A549 (cell line): ENCODE measurements around the gene NPB. TPM values are rescaled to one million over a fixed set of nuclear protein-coding genes. Genes with fewer than 3 reads are reported as not detected.

ENCODE experiments used
- ATAC-seq, 2 experiments: fragments of 200-7000 bp in 1 of 2; fragments of >200 bp in 1 of 2; cut with Nextera tagmentation in 1 of 2; cut with Tn5 transposase in 1 of 2; 3 replicates each; pipeline versions ENCODE4 v1.8.0 to v1.9.1; 2018 to 2020; ENCODE audit warnings: mild to moderate bottlenecking in 1 of 2, moderate library complexity in 1 of 2
- CTCF ChIA-PET: fragments of 300-600 bp; sonication (Branson Sonifier 250); formaldehyde crosslinking; extraction: SDS; loops from one replicate; lab custom pipeline; 2021; ENCODE audit warnings: antibody characterized with exemption, inconsistent platforms; lab: Yijun Ruan, JAX
- POLR2A ChIA-PET: fragments of 350-600 bp; formaldehyde crosslinking; extraction: SDS; loops from one replicate; lab custom pipeline; 2021; ENCODE audit warnings: antibody characterized with exemption, inconsistent platforms; lab: Yijun Ruan, JAX
- DNase-seq, 2 experiments: peaks; one replicate each; pipeline versions ENCODE4 v3.0.0 to v3.0.0-alpha.2; 2011 to 2016; ENCODE audit warnings: low read depth in 1 of 2, low spot score in 1 of 2
- FAIRE-seq: peaks from 2 replicates; lab custom pipeline; 2011; peaks lifted over from hg19 to GRCh38; lab: Jason Lieb, UNC
- H3K27ac ChIP-seq, 2 experiments: fragments of >200 bp; sonication (Bioruptor Twin); formaldehyde crosslinking; 3 replicates each; pipeline ENCODE4 v1.5.1; 2016 to 2017
- H3K4me1 ChIP-seq: fragments of >200 bp; sonication (Bioruptor Twin); formaldehyde crosslinking; 3 replicates; pipeline ENCODE4 v1.6.1; 2016
- H3K4me2 ChIP-seq: fragments of >200 bp; sonication (Bioruptor Twin); formaldehyde crosslinking; 3 replicates; pipeline ENCODE4 v1.6.1; 2016
- H3K4me3 ChIP-seq: fragments of >200 bp; sonication (Bioruptor Twin); formaldehyde crosslinking; 3 replicates; pipeline ENCODE4 v1.5.1; 2016
- H3K9me3 ChIP-seq: fragments of >200 bp; sonication (Bioruptor Twin); formaldehyde crosslinking; 3 replicates; pipeline ENCODE4 v1.6.1; 2016
- BHLHE40 ChIP-seq: IDR thresholded peaks from 2 replicates; pipeline ENCODE4 v1.6.1; 2012; ENCODE audit warnings: low read depth, low read length, inconsistent platforms
- CBX8 ChIP-seq: fragments of 200-600 bp; sonication (generic); IDR thresholded peaks from 2 replicates; pipeline ENCODE4 v1.6.1; 2016
- CEBPB ChIP-seq, 2 experiments: fragments of >200 bp in 1 of 2; sonication (Bioruptor Twin) in 1 of 2; formaldehyde crosslinking in 1 of 2; IDR thresholded peaks; 2 replicates each; pipeline ENCODE4 v1.6.1; 2012 to 2016
- CTCF ChIP-seq: fragments of >200 bp; sonication (Bioruptor Twin); formaldehyde crosslinking; IDR thresholded peaks from 3 replicates; pipeline ENCODE4 v1.5.1; 2016
- EHF ChIP-seq: fragments of 250-450 bp; sonication (Bioruptor Pico); IDR thresholded peaks from 2 replicates; pipeline ENCODE4 v1.5.0; 2020; ENCODE audit warnings: mild to moderate bottlenecking
- ELK1 ChIP-seq: fragments of 150-350 bp; IDR thresholded peaks from 2 replicates; pipeline ENCODE4 v1.6.1; 2014; ENCODE audit warnings: low read depth, mild to moderate bottlenecking, low read length
- FOSL2 ChIP-seq, 2 experiments: fragments of 450-650 bp in 1 of 2; fragments of >200 bp in 1 of 2; sonication (Bioruptor Twin) in 1 of 2; formaldehyde crosslinking; IDR thresholded peaks; 2 replicates each; pipeline versions ENCODE4 v1.5.0 to v1.6.1; 2016 to 2020; ENCODE audit warnings: mild to moderate bottlenecking in 1 of 2, moderate library complexity in 1 of 2
- GATA3 ChIP-seq: IDR thresholded peaks from 2 replicates; pipeline ENCODE4 v1.6.1; 2012; ENCODE audit warnings: borderline replicate concordance
- HES2 ChIP-seq: fragments of >200 bp; sonication (Bioruptor Twin); formaldehyde crosslinking; IDR thresholded peaks from 2 replicates; pipeline ENCODE4 v1.6.1; 2016
- HOXB5 ChIP-seq: fragments of 250-450 bp; sonication (Bioruptor Pico); IDR thresholded peaks from 2 replicates; pipeline ENCODE4 v1.5.0; 2020; ENCODE audit warnings: mild to moderate bottlenecking, moderate library complexity
- JUN ChIP-seq, 2 experiments: fragments of >200 bp; sonication (Bioruptor Twin); formaldehyde crosslinking; IDR thresholded peaks; 2 replicates in 1 of 2; 3 replicates in 1 of 2; pipeline ENCODE4 v1.6.1; 2016 to 2017
- JUNB ChIP-seq: fragments of >200 bp; sonication (Bioruptor Twin); formaldehyde crosslinking; IDR thresholded peaks from 2 replicates; pipeline ENCODE4 v1.6.1; 2016
- KDM5A ChIP-seq: fragments of 200-600 bp; sonication (generic); IDR thresholded peaks from 2 replicates; pipeline ENCODE4 v1.6.1; 2016; ENCODE audit warnings: antibody characterized with exemption, mild to moderate bottlenecking
- NPAS2 ChIP-seq: fragments of 250-450 bp; sonication (Bioruptor Pico); IDR thresholded peaks from 2 replicates; pipeline ENCODE4 v1.8.0; 2022; ENCODE audit warnings: mild to moderate bottlenecking, moderate library complexity, borderline replicate concordance
- NR3C1 ChIP-seq: fragments of >200 bp; sonication (Bioruptor Twin); formaldehyde crosslinking; IDR thresholded peaks from 3 replicates; pipeline ENCODE4 v1.6.1; 2017
- POLR2AphosphoS2 ChIP-seq: conservative IDR thresholded peaks from 2 replicates; pipeline ENCODE4 v1.6.1; 2012; ENCODE audit warnings: low read length, improper control_type of control experiment, inconsistent platforms
- RARB ChIP-seq: fragments of 250-450 bp; sonication (Bioruptor Pico); IDR thresholded peaks from 2 replicates; pipeline ENCODE4 v1.8.0; 2021; ENCODE audit warnings: mild to moderate bottlenecking, moderate library complexity
- RNF2 ChIP-seq: fragments of 200-600 bp; sonication (generic); IDR thresholded peaks from 2 replicates; pipeline ENCODE4 v1.6.1; 2016; ENCODE audit warnings: low read depth, mild to moderate bottlenecking, antibody characterized with exemption, moderate library complexity, borderline replicate concordance
- SREBF2 ChIP-seq: fragments of 450-650 bp; IDR thresholded peaks from 2 replicates; pipeline ENCODE4 v1.6.1; 2014; ENCODE audit warnings: mild to moderate bottlenecking, moderate library complexity
- TFCP2L1 ChIP-seq: fragments of 250-450 bp; sonication (Bioruptor Pico); IDR thresholded peaks from 2 replicates; pipeline ENCODE4 v1.5.0; 2021; ENCODE audit warnings: mild to moderate bottlenecking
- TP53 ChIP-seq: fragments of 250-450 bp; sonication (Bioruptor Pico); IDR thresholded peaks from 2 replicates; pipeline ENCODE4 v1.5.0; 2021; ENCODE audit warnings: mild to moderate bottlenecking, moderate library complexity
- ZFP36 ChIP-seq: fragments of 450-650 bp; IDR thresholded peaks from 2 replicates; pipeline ENCODE4 v1.6.1; 2014; ENCODE audit warnings: borderline replicate concordance; ENCODE audit not compliant: partially characterized antibody
- ZNF302 ChIP-seq: fragments of 250-450 bp; sonication (Bioruptor Pico); IDR thresholded peaks from 2 replicates; pipeline ENCODE4 v1.9.0; 2021; ENCODE audit warnings: inconsistent platforms, mild to moderate bottlenecking, moderate library complexity
- WGBS: methylation state at CpG from one replicate; pipeline ENCODE4 v1.1.6; 2017; ENCODE audit errors: missing lambda C conversion rate; 5-methylcytosine and 5-hydroxymethylcytosine counted together
- polyA plus RNA-seq, 4 experiments: library from polyadenylated mRNA; depleted of rRNA in 3 of 4; stranded (reverse); fragments of >200 nt; fragmentation: RNase III in 1 of 4; extraction: RNeasy Plus Mini Kit Qiagen cat#74134 plus additional on column Dnase treatment in 1 of 4; gene quantifications; 2 replicates in 3 of 4; 3 replicates in 1 of 4; pipeline ENCODE4 v1.2.3, GENCODE V29; 2011 to 2017
- TF ChIP-seq, protein P1 (sequence below): IDR thresholded peaks from 2 replicates; pipeline ENCODE4 v1.6.1; 2012; ENCODE audit warnings: low read depth, borderline replicate concordance
- TF ChIP-seq, protein P2 (sequence below): fragments of 450-650 bp; IDR thresholded peaks from 2 replicates; pipeline ENCODE4 v1.6.1; 2014; ENCODE audit warnings: antibody characterized with exemption

The NPB gene
- polyA plus RNA-seq, 2 of the 4 experiments (the other 2 are of a cell fraction): 0.41 to 0.45 TPM

GRCh38 chr17:81885454-81885853 is 16.6 kb upstream of the NPB start:
- TF ChIP-seq FOSL2 (IDR thresholded peaks at IDR 0.05) (no peak), FOSL2 (CRISPR knock-in tag; IDR thresholded peaks at IDR 0.05) (no peak), ZNF302 (CRISPR knock-in tag) (no peak), NPAS2 (CRISPR knock-in tag) (no peak), CBX8 (no peak), ZFP36 (no peak), POLR2AphosphoS2 (no peak), RARB (no peak), BHLHE40 (no peak), GATA3 (no peak), EHF (CRISPR knock-in tag) (no peak), JUNB (no peak)
- TF ChIP-seq, protein P1, sequence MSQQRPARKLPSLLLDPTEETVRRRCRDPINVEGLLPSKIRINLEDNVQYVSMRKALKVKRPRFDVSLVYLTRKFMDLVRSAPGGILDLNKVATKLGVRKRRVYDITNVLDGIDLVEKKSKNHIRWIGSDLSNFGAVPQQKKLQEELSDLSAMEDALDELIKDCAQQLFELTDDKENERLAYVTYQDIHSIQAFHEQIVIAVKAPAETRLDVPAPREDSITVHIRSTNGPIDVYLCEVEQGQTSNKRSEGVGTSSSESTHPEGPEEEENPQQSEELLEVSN: no peak
- TF ChIP-seq, protein P2, sequence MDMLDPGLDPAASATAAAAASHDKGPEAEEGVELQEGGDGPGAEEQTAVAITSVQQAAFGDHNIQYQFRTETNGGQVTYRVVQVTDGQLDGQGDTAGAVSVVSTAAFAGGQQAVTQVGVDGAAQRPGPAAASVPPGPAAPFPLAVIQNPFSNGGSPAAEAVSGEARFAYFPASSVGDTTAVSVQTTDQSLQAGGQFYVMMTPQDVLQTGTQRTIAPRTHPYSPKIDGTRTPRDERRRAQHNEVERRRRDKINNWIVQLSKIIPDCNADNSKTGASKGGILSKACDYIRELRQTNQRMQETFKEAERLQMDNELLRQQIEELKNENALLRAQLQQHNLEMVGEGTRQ: no peak

DNA sequence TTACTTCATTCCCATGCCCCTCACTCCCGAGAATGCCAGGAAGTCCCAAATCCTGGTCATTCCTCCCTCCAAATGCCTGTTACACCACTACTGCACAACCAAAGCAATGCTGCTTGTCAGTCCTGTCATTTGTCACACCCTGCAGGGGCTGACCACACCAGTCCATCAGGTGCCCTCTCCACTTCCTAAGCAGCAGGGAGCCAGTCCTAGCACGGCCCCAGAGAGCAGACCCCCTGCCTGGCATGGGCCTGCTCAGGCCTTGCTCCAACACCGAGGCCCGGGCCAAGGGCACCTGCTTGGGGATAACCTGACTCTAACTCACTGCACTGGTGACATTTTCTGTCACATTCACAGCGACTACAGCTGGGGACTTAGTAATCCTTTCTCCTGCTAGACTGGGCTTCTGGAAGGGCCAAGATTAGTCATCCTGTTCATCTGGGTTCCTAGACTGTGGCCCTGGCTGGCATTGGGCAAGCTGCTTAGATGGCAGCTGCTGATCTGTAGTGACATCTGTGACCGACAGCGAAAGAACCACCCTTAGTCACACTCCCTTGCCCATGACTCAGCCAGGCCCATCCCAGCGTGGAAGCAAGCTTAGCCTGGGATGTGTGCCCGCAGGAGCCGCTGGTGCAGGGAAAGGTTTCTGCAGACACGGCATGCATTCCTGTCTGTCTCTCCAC is 16.0 kb upstream of the NPB start:
- Histone ChIP-seq H3K9me3 (no peaks in the 10 kb centered on the region), H3K4me1 (peaks cover 20% of the 10 kb centered on the region), H3K4me2 (no peak overlapping the region), H3K27ac (peak overlapping the region in 1 of 2 experiments; percentile 34; a peak in 1 of 6 replicates), H3K4me3 (no peak overlapping the region)
- no peak for TF ChIP-seq FOSL2 (IDR thresholded peaks at IDR 0.05)
- TF ChIP-seq FOSL2 (CRISPR knock-in tag; IDR thresholded peaks at IDR 0.05): 0 out of 2 replicates have a peak, but pooled peaks have one; percentile 10
- TF ChIP-seq TP53: 0 out of 2 replicates have a peak, but pooled peaks have one; percentile 2
- TF ChIP-seq NR3C1: no peak
- TF ChIP-seq, all 56 proteins: peak for 2
- ATAC-seq (peak; percentile 6 to 28; a peak in 3 of 6 replicates), FAIRE-seq (no peak), DNase-seq (no peak)
- ChIA-PET POLR2A (interaction anchor here (1.4 kb wide), 1 partner anchor 9 kb away, joined by 5 read pairs; no protein-coding TSS in a partner anchor), CTCF (interaction anchor here (0.8 to 11.2 kb wide), 5 partner anchors 9 to 144 kb away, joined by 3 to 126 read pairs (median 5); partner anchors contain the start of gene ARHGDIA)
- WGBS: 71% methylated on average over 10 of the region's 11 CpGs

More at GRCh38 chr17:81885454-81885853, 16.6 kb upstream of the NPB start:
- FAIRE-seq (no peak), DNase-seq (no peak), ATAC-seq (peak in 1 of 2 experiments; percentile 6; a peak in 3 of 6 replicates)
- POLR2A ChIA-PET: interaction anchor here (0.7 kb wide), 1 partner anchor 11 kb away, joined by 3 read pairs; no protein-coding TSS in a partner anchor
- CTCF ChIA-PET: interaction anchor here (1.0 to 11.2 kb wide), 4 partner anchors 8 to 31 kb away, joined by 3 to 126 read pairs (median 6); partner anchors contain the start of gene ARHGDIA
- Histone ChIP-seq H3K4me2 (no peak overlapping the region), H3K4me1 (peaks cover 20% of the 10 kb centered on the region), H3K9me3 (no peaks in the 10 kb centered on the region), H3K4me3 (no peak overlapping the region), H3K27ac (no peak overlapping the region)
- 90% methylated on average over 10 of the region's 10 CpGs for WGBS

DNA sequence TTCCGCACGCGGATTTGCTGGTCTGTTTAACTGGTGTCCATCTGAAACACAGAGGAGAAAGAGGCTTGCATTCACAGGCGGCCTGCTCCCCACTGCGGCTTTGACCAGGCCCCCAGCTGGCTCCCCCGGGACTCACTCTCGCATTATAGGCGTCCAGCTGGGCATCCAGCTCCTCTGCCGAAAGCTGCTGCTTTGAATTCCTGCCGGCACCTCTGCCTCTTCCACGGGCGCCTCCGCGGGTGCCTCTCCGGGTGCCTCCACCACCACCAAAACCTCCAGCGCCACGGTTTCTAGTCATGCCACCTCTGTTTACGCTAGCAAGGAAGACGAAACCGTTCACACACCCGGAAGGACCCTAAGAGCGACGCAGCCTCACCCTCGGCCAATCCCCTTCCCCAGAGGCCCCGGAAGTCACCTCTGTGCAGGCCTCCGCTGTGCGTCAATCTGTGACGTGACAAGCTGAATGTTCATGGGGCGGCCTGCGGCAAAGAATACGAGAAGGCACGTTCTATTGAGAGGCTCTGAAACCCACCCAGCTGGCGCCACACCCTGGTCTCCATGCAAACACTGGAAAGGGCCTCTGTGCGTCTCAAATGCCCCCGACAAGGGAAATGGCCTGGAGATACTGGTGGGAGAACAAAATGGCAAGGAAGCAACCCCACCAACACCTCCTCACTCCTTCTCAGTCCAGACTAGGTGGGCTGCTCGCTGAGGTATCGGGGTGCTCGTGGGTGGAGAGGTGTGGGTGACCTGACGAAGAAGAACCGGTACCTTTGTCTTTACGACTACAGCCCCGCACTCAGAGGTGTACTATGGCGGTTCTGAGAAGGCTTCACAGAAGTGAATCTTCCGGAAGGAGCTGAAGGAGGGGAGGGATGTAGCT is 13.7 kb upstream of the NPB start:
- Histone ChIP-seq H3K27ac (no peak overlapping the region), H3K4me2 (no peak overlapping the region), H3K4me1 (peaks cover 27% of the 10 kb centered on the region), H3K4me3 (no peak overlapping the region), H3K9me3 (no peaks in the 10 kb centered on the region)
- WGBS: 93% methylated on average over 44 of the region's 44 CpGs
- DNase-seq (no peak), FAIRE-seq (no peak), ATAC-seq (no peak)
- ChIA-PET POLR2A (interaction anchor here (1.4 kb wide), 1 partner anchor 9 kb away, joined by 3 read pairs; no protein-coding TSS in a partner anchor), CTCF (interaction anchor here (0.6 to 11.2 kb wide), 2 partner anchors 17 to 135 kb away, joined by 3 to 126 read pairs; partner anchors contain the start of gene ARHGDIA)
- TF ChIP-seq NPAS2 (CRISPR knock-in tag): no peak
- no peak for TF ChIP-seq RNF2
- TF ChIP-seq CEBPB (IDR thresholded peaks at IDR 0.05): no peak
- no peak for TF ChIP-seq ELK1
- no peak for TF ChIP-seq SREBF2
- TF ChIP-seq TFCP2L1 (CRISPR knock-in tag): no peak
- TF ChIP-seq CTCF: no peak
- TF ChIP-seq JUN (IDR thresholded peaks at IDR 0.05): no peak
- no peak for TF ChIP-seq HES2
- no peak for TF ChIP-seq KDM5A
- TF ChIP-seq EHF (CRISPR knock-in tag): no peak
- TF ChIP-seq HOXB5 (CRISPR knock-in tag): no peak
